Body of pancreas (tissue), 4 donors: Measurements from ENCODE around the gene SMTNL2.

Source experiments
- CTCF ChIP-seq, 7 experiments: fragments of 450-650 bp in 4 of 7; fragments of 200-600 bp in 3 of 7; sonication (generic) in 3 of 7; IDR thresholded peaks; one replicate each; pipeline ENCODE4 v1.5.1; 2016 to 2019; ENCODE audit warnings: antibody characterized with exemption in 7 of 7
- POLR2A ChIP-seq, 3 donors: fragments of 450-650 bp; IDR thresholded peaks; one replicate each; pipeline ENCODE4 v1.6.1; 2016; ENCODE audit warnings: antibody characterized with exemption in 3 of 3, mild to moderate bottlenecking in 2 of 3

DNA sequence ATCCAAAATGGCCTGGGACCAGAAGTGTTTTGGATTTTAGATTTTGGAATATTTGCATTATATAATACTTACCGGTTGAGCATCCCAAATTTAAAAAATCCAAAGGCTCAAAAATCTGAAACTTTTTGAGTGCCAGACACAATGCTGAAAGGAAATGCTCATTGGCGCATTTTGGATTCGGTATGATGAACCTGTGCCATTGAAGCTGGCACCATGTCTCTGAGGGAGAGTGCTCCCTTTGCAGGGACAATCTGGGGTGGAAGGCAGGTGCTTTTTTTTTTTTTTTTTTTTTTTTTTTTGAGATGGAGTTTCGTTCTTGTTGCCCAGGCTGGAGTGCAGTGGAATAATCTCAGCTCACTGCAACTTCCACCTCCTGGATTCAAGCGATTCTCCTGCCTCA is 17.7 kb downstream of the SMTNL2 start:
- TF ChIP-seq POLR2A (IDR thresholded peaks at IDR 0.05) (no peak), CTCF (IDR thresholded peaks at IDR 0.05) (no peak)
